SKM-1 (cell line): Measurements from ENCODE around the gene UGT1A10.
"Not testable (repeated sequence)": the region's sequence is repeated elsewhere in the genome, so short reads cannot be mapped to it uniquely, and the experiment has no call there.

Experiments used
- DNase-seq: peaks from one replicate; lab custom pipeline; 2025; ENCODE audit not compliant: unreplicated experiment; lab: John Stamatoyannopoulos, UW

Gene UGT1A10

GRCh38 chr2:233636306-233636705 lies at the start of gene UGT1A10:
Gene UGT1A10, plus strand, starts transcription at chr2:233636448. Its CDS starts 75 bp downstream, at chr2:233636523.
- not testable (repeated sequence) for DNase-seq

GRCh38 chr2:233588400-233588799 lies 47.8 kb upstream of the UGT1A10 start:
- DNase-seq: no peak

DNA sequence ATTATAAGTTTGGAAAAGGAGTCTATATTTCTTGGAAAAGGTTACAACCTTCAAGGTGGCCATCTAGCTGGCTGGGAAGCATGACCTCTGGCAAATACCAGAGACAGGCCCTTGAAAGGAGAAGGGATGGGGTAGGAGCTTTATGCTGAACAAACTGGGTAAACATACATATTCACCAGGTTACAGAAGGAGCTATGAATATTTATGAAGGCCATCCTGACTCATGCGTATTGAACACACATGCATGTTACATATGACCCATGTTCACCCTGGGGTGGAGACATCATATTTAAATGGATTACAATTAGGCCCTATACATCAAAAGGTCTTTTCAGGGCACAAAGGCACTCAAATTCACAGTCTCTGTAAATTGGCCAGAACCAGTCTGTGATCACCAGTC lies 43.5 kb upstream of the UGT1A10 start:
- not testable (repeated sequence) for DNase-seq

DNA sequence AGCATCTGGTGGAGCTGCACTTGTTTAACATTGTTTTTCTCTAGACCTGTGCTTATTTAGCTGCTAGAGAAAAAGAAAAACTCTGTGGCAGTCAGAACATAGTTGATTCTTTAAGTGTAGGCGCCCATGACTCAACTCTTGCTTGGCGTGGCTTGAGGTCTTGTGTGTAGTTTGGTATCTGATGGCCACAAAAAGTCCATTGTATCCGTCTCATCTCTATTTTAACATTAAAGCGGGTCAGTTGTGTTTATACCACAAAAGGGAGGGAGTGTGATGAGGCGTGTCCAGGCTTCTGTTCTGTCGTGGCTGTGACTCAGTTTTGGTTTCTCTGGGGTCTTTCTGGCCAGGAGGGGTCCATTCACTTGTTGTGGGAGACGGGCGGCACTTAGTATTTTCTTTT lies 43.0 kb upstream of the UGT1A10 start:
- DNase-seq: no peak

DNA sequence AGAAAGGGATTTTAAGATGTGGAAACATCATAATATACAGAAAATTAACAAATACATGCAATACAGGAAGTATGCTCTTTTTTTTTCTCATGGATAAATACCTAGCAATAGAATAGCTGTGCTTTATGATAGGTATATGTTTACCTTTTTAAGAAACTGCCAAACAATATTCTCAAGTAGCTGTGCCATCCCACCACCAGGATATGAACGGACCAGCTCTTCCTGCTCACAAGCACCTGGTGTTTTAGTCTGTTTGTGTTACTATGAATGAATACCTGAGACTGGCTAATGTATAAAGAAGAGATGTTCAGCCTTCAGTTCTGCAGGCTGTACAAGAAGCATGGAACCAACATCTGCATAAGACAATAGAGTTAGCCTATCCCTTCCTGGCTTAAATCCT lies 38.7 kb upstream of the UGT1A10 start:
- no peak for DNase-seq

- DNase-seq: no peak
Observed at GRCh38 chr2:233598952-233599351, 37.3 kb upstream of the UGT1A10 start.

- DNase-seq: no peak
Observed at GRCh38 chr2:233600386-233600785, 35.9 kb upstream of the UGT1A10 start.

GRCh38 chr2:233602076-233602475 lies 34.2 kb upstream of the UGT1A10 start:
- no peak for DNase-seq

DNA sequence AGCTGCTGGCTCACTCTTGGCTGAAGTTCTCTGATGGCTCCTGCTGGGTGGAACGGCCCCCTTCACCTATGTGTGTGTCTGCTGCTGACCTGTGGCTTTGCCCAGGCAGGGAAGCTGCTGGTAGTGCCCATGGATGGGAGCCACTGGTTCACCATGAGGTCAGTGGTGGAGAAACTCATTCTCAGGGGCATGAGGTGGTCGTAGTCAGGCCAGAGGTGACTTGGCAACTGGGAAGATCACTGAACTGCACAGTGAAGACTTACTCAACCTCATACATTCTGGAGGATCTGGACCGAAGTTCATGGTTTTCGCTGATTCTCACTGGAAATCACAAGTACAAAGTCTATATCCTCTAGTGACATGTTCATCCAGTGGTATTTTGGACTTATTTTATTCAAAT lies 32.7 kb upstream of the UGT1A10 start:
- DNase-seq: no peak

- DNase-seq: no peak
Observed at GRCh38 chr2:233604826-233605225, 31.4 kb upstream of the UGT1A10 start.

DNA sequence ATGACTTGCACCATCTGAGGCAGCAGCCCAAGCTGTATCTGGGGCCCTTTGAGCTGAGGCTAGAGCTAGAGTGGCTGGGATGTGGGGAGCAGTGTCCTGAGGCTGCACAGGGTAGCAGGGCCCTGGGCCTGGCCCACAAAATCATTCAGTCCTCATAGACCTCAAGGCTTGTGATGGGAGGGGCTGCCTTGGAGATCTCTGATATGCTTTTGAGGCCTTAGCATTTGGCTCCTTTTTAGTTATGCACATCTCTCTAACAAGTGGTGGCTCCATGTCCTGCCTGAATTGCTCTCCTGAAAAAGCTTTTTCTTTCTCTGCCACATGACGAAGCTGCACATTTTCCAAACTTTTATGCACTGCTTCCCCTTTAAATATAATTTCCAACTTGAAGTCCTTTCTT lies 30.6 kb upstream of the UGT1A10 start:
- DNase-seq: no peak

DNA sequence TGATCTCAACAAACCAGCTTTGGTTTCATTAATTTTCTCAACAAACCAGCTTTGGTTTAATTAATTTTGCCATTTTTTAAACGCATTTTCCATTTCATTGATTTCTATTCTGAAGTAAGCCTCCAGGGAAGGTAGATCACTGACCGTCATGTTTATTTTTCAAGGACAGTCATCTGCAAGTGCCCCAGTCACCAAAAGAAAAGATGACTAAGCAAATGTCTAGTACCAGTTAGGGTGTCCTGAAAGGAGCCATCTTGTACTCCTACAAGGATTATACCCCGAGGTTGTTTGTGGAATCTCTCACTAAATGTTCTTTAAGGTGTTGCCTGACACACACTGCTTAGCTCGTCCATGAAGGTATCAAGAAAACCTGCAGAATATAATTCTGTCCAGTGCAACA lies 25.0 kb upstream of the UGT1A10 start:
- no peak for DNase-seq

- not testable (repeated sequence) for DNase-seq
Observed at GRCh38 chr2:233617476-233617875, 18.8 kb upstream of the UGT1A10 start, which contains the start of gene UGT1A8. Gene UGT1A8, plus strand, starts transcription at chr2:233617633. Its CDS starts 75 bp downstream, at chr2:233617708.

GRCh38 chr2:233620204-233620603 lies 16.0 kb upstream of the UGT1A10 start:
- no peak for DNase-seq

- DNase-seq: not testable (repeated sequence)
Observed at GRCh38 chr2:233621863-233622262, 14.4 kb upstream of the UGT1A10 start.

GRCh38 chr2:233627331-233628025 lies 8.8 kb upstream of the UGT1A10 start:
- no peak for DNase-seq

DNA sequence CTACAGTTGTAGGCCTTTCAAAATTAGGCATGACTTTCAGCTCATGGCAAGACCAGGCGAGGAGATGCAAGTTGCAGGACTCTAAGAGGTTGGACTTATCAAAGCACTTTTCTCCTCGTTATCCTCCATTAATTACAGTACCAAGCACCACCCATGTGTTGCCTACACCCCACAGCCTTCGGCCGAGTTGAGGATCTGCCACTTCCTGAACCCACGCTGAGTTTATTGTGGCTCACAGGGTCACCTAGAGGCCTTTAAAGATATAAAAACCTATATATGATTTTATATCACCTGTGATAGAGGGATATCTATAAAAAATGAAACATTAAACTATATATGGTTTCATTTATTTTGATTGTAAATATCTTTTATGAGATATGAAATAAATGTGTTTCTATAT lies 2.6 kb downstream of the UGT1A10 start:
- DNase-seq: no peak

- DNase-seq: no peak
Observed at GRCh38 chr2:233639860-233640259, 3.6 kb downstream of the UGT1A10 start.

DNA sequence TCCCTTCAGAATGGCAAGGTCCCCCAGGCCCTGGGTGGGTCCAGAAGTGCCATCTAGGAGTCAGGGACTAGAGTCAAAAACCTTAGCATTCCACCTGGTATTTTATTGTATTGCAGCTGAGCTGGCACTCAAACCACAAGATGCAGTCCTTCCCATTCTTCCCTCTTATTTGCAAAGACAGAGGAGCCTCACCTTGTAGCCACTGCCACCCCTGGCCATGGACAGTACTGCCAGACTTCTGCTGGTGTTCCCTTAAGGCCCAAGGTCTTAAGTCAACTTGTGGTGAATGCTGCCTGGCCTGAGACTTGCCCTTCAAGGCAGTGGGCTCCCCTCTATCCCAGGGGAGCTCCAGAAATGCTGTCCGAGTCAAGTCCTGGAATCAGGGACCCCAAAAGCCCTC lies 6.9 kb downstream of the UGT1A10 start:
- DNase-seq: no peak

DNA sequence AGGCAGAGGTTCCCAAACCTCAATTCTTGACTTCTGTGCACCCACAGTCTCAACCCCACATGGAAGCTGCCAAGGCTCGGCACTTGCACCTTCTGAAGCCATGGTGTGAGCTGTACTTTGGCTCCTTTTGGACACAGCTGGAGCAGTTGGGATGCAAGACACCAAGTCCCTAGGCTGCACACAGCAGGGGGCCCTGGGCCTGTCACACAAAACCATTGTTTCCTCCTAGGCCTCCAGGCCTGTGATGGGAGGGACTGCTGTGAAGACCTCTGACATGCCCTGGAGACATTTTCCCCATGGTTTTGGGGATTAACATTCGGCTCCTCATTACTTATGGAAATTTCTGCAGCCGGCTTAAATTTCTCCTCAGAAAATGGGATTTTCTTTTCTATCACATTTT lies 9.8 kb downstream of the UGT1A10 start:
- DNase-seq: not testable (repeated sequence)

- no peak for DNase-seq
Observed at GRCh38 chr2:233650981-233651380, 14.7 kb downstream of the UGT1A10 start.

DNA sequence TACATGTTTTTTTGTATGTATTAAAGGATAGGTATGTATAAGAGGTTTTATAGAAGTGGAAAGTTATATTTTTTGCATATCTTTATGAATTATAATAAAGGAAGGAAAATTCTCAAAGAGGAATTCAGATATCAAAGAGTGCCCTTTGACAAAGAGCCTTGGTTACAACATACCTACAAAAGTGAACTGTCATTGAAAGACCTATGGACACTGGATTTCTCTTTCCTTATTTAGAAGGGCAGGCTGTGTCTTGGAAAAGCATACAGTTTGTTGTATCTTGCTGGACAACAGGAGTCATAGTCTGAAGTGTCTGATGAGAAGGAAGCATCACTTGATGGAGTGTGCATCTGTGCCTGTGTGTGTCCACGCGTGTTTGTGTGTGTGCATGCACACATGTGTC lies 15.2 kb downstream of the UGT1A10 start:
- no peak for DNase-seq

DNA sequence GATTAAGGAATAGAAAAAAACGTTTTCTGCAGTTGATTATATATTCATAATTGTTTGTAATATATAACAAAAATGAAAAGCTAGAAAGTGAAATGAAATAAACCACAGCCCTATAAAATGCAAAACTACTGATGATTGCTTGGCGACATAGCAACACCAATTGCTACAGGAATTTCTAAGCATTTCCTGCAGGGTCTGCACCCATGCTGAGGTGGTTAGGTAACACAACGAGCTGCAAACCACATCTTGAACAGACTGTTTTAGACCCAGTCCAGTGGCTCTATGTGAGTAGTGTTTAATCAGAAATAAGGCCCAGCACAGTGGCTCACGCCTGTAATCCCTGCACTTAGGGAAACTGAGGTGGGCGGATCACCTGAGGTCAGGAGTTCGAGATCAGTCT lies 18.3 kb downstream of the UGT1A10 start:
- no peak for DNase-seq
